ENCODE data around the gene BACH1.

Gene BACH1

DNA sequence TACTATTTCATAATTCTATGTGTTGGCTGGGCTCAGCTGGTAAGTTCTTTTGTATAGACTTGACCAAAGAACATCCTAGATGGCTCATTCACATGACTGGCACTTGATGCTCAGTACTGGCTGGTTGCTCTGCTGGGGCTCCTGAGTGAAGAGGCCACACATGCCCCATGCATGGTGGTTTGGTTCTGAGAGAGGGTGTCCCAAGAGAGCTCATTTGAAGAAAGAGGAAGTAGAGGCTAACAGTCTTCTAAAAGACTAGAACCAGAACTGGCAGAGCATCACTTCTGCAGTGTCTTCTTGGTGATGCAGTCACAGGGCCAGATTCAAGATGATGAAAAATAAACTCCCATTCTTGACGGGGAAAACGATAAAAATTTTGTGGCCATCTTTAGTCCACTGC lies 5.2 kb upstream of the BACH1 start:
- DNase-seq (ENCODE audit: low read depth in 2 of 2) = no peak

DNA sequence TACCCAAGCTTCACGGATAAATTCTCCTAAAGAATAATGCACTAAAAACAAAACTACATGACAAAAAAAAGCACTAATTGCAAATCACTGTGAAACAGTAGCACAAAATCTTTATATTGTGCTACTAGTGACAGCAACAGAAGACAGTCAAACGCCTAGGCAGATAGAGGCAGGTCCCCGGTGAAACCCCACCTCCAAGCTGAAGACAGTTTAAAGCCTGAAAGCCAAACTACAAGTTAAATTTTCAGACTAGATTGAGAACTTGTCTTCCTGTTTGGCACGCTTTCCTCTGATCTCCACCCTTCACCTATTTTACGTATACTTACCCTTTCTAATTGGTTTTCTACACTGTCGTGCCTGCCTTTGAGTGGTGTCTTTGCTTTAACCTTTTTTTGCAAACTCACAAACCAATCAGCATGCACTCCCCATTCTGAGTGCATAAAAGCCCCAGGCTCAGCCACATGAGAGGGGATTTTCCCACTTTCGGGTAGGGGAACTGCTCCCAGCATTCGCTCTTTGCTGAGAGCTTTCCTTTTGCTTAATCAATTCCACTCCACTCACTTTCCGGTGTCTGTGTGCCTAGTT lies 3.6 kb upstream of the BACH1 start:
- no peak for DNase-seq (ENCODE audit: low read depth in 2 of 2)

DNA sequence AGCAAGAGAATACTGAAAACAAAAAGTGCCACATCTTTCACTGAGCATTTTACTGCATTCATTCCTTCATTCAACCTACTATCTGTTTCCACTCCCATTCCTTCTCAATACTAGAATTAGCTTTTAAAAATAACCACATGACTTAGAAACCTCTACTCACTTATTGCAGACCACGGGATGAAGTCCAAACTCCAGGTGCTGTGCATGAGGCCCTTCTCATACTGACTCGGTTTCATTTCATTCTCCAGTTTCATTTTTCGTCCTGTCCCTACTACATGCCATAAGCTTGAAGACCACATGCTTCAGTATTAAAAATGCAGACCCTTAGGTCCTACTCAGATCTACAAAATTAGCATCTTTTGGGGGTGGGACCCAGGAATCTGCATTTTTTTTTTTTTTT lies 2.3 kb upstream of the BACH1 start:
- no peak for DNase-seq (ENCODE audit: low read depth in 2 of 2)

DNA sequence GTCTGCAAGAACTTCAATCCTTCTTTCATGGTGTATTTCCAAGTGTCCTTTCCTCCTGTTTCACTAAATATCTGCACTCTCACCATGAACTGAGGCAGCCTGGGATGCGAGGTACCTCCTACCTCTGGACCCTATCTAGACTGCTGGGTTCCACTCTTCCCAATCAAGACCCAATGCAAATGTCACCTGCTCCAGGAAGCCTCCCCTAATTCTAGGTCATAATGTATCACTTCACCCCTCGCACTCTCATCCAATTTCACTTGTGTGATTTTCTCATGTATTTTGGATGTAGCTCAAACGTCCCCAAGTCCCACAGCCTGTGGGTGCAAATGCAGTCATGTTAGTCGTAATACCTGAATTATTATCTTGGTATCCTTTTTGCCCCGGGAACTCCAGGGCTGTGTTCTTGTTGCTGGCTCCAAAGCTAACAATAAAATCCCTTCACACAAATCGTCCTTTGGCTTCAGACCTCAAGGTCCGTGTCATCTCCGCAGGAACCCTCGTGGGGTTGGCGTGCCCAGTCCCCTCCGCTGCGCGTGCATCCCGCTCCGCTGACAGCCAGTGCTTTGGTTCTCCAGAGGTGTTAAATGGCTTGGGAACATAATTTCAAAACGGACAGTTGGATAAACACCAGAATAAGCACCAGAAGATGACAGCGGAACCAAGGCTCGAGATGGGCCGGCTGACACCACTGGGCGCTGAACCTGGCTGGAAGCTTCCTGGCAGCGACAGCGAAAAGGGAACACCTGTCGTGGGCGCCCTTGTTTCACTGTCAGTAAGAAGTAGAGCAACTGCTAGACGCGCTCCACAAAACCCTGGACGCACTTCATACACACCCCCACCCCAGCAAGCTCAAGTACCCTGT lies 1.0 kb upstream of the BACH1 start:
- DNase-seq (ENCODE audit: low read depth in 2 of 2) = no peak

DNA sequence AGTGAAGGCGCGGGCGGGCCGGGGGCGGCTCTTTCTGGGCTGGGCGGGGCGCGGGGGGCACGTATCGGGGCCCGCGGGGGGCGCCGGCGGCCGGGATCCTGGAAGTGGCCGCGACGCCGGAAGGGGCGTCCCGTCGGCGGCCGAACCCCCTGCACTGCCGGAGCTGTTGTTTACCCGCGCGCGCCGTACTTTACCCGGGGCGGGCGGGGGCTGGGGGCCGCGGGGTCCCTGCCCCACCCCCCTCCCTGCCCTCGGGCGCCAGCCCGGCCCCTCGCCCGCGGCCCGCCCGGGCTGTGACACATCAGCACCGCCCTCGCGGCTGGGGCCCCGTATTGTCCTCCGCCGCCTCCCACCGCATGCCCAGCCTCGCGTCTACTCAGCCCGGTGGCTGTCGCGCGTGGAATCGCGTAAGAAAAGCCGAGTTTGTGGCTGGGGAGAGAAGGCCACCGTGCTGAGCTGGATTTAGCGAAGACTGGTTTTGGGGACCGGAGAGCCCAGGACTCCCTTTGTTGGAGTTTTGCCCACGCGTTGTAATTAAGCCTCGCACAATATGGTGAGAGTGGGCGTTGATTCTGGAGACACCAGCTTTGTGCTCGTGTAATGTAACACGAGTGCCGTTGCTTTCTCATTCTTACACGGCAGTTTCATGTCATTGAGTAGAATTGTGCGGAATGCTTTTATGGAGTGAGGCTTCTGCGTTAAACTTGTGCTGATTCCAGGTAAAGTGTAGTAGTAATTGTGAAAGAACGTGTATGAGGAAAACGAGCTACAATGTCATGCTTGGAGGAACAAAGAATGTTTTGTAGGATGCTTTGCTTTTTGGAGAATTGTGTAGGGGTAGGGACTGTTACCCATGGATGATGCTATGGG lies 559 bp downstream of the BACH1 start:
- peak; percentile 54 to 64 for DNase-seq (ENCODE audit: low read depth in 2 of 2)

GRCh38 chr21:29299916-29300806 lies 1.4 kb downstream of the BACH1 start:
- peak; percentile 27 to 28 for DNase-seq (ENCODE audit: low read depth in 2 of 2)

DNA sequence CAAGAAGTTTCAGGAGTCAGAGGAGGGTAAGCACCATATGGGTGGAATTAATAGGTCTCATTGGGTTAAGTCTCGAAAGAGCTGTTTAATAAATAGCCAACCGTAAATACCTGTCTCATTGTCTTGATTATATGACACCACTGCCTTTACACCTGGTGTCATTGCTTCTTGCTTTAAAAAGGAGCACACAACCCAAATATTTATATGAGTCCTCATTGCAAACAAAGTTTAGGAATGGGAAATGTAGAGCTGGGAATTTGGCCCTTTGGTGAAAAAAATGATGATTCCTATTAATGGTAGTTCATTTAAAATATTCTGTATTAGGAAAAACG lies 2.1 kb downstream of the BACH1 start:
- DNase-seq (ENCODE audit: low read depth in 2 of 2) = no peak

- no peak for DNase-seq (ENCODE audit: low read depth in 2 of 2)
Observed at GRCh38 chr21:29301691-29302090, 3.0 kb downstream of the BACH1 start.

- DNase-seq (ENCODE audit: low read depth in 2 of 2) = no peak
Observed at GRCh38 chr21:29302359-29302875, 3.7 kb downstream of the BACH1 start.

DNA sequence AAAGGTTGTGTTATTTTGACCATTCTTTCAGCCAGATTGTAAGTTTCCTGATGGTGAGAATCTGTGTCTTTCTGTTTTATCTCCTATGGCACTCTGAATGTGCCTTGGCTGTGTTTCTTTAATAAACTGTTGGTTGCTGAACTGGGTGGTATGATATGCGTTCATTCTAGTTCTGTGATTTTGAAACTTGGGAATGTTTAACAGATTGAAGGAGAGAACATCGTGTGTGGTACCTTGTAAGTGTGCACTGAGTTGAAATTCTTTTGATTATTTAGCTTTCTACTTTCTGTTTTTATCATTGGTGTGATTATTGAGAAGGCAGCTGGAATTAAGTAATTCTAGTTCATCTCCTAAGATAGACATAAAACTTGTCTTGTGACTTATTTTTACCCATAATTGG lies 4.6 kb downstream of the BACH1 start:
- DNase-seq (ENCODE audit: low read depth in 2 of 2) = no peak

DNA sequence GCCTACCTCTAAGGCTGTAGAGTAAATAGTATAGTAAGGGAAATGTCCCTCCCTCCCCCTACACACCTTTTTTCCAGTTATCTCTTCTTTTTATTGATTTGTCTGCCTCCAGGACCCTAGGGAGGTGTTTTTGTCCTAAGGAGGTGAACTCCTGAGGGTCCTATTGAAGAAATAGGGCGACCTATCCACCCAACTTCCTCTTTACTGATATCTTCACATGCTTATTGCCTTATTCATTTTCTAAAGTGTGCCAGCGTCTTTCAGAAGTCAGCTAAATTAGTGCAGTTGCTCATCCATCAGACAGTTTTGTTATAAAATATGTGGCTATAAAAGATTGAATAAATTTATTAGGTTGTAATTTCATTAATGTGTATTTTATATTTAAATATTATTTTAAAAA lies 5.9 kb downstream of the BACH1 start:
- DNase-seq (ENCODE audit: low read depth in 2 of 2) = no peak

GRCh38 chr21:29305068-29305467 lies 6.3 kb downstream of the BACH1 start:
- no peak for DNase-seq (ENCODE audit: low read depth in 2 of 2)

DNA sequence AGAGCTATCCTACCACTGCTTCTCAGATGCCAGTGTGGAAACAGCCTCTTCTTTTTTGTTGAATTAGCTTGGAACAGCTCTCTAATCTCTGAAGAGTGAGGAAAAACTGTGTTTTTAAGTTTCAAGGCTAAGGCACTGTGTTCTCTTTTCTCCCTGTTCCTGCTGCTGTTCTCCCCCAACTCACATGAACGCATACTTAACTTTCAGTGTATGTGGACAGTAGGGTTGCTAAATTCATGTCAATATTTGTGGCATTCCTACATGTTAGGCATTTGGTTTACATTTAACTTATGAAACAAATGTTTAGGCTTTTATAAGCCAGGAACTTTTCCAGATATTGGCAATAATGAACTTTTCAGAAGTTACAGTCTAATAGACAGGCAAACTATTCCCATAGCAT lies 6.8 kb downstream of the BACH1 start:
- no peak for DNase-seq (ENCODE audit: low read depth in 2 of 2)

GRCh38 chr21:29306920-29307319 lies 8.2 kb downstream of the BACH1 start:
- DNase-seq (ENCODE audit: low read depth in 2 of 2) = no peak

- DNase-seq (ENCODE audit: low read depth in 2 of 2) = no peak
Observed at GRCh38 chr21:29307718-29308455, 9.2 kb downstream of the BACH1 start.

GRCh38 chr21:29308456-29308783 lies 9.7 kb downstream of the BACH1 start:
- no peak for DNase-seq (ENCODE audit: low read depth in 2 of 2)

DNA sequence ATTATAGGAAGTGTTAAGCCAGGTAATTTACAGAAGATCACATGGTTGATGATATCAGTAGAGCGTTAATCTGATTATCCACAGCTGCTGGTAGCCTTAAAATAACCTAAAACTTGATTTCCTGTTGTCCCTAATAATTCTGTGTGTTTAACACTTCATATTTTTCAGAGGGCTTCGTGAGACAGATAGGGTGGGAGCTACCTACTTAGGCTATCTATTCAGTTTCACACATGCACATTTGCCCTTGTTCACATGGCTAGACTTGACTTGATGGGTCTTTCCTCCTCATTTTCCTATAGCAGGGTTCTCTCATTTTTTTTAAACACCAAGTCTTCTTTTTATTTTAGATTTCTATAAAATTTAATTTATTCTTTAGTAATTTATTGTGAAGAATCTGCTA lies 11.0 kb downstream of the BACH1 start:
- DNase-seq (ENCODE audit: low read depth in 2 of 2) = no peak

DNA sequence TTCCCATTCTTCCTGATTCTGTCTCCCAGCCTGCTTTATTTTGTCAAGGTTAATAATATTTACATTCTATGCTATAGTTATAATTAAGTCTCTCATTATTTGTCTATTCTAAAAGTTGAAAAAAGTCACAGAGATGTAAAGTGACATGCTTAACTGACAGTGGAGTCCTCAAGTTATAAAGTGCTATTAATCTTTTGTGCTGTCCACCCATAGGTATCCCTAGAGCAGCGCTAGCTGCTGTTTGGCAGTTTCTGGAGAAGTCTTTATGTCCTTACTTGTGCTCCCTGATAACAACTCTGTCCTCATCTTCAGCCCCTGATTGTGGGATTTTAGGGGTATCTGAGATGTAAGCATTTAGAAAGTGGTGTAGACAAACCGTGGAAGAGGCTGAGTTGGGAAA lies 13.1 kb downstream of the BACH1 start:
- no peak for DNase-seq (ENCODE audit: low read depth in 2 of 2)

GRCh38 chr21:29312981-29313380 lies 14.3 kb downstream of the BACH1 start:
- DNase-seq (ENCODE audit: low read depth in 2 of 2) = no peak

DNA sequence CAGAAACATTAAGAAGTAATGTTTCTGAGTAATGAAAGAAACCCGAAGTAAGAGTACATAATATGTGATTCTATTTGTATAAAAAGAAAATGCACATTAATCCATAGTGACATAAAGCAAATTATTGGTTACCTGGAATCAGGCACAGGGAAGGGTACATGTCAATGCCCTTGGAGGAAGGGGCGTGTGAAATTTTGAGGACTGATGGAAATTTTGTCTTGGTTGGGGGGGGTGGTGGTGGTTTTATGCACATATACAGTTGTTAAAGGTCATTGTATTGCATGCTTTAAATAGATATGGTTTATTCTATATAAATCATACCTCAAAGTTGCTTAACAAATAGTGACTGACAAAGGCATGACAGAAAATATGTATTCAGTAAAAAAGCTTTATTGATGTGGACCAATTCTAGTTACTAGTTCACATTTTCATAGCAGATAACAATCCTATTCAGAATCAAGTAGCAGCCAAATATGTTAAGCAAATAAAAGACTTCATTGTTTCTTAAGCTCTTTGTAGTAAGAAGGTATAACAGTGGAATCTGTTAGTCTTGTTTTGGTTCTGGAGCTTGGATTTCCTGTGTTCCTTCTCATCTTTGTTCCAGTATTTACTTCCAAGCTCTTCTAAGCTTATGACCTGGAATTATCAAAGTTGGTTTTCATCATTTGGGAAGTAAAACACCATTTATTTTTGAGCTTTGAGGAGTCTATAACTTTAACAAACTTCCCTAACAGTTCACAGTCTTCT lies 15.1 kb downstream of the BACH1 start:
- DNase-seq (ENCODE audit: low read depth in 2 of 2) = no peak
